SH-SY5Y (cell line): Measurements from ENCODE around the gene LDB3.

Experiments
- GATA2 ChIP-seq: IDR thresholded peaks from 2 replicates; pipeline ENCODE4 v1.6.1; 2011; ENCODE audit warnings: mild to moderate bottlenecking, low read depth, low read length
- GATA3 ChIP-seq: IDR thresholded peaks from 2 replicates; pipeline ENCODE4 v1.6.1; 2011; ENCODE audit warnings: low read depth, mild to moderate bottlenecking, low read length, moderate library complexity

DNA sequence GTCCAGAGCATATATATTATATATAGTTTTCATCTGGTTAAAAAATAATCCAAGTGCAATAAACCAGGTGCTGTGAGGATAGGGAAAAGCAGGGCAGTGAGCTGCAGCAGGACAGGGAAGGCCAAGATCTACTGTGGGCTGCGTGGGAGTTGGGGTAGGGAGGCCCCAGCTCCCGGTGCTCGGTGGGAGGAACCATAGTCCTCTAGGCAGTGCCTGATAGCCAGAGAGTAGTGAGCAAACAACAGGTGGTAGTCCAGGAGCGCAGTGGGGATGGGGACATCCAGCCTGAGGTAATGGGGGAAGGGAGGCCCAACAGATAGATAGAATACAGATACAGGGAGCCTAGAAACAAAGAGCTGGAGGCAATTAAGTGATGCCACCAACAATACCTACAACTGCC lies 84.0 kb downstream of the LDB3 start:
- TF ChIP-seq GATA3: no peak
- no peak for TF ChIP-seq GATA2
